Stomach smooth muscle (tissue), 2 donors: ENCODE results near the gene NNT.
"Not testable (repeated sequence)": the region's sequence is repeated elsewhere in the genome, so short reads cannot be mapped to it uniquely, and the experiment has no call there.

ENCODE experiments used
- H3K27ac ChIP-seq: one replicate; pipeline ENCODE4 v1.7.0; 2013; ENCODE audit warnings: mild to moderate bottlenecking, low read length, inconsistent platforms
- H3K27me3 ChIP-seq, 2 donors: one replicate each; pipeline ENCODE4 v1.7.0; 2013; ENCODE audit warnings: low read length in 2 of 2; ENCODE audit not compliant: insufficient read depth in 2 of 2, control insufficient read depth in 1 of 2
- H3K36me3 ChIP-seq, 2 donors: one replicate each; pipeline ENCODE4 v1.7.0; 2013; ENCODE audit warnings: low read length in 2 of 2; ENCODE audit not compliant: control insufficient read depth in 2 of 2, insufficient read depth in 2 of 2
- H3K4me1 ChIP-seq: one replicate; pipeline ENCODE4 v1.7.0; 2013; ENCODE audit warnings: low read length; ENCODE audit not compliant: control insufficient read depth, insufficient read depth
- H3K4me3 ChIP-seq, 2 donors: one replicate each; pipeline ENCODE4 v1.7.0; 2013; ENCODE audit warnings: low read length in 2 of 2
- H3K9ac ChIP-seq, 2 donors: one replicate each; pipeline ENCODE4 v1.7.0; 2013; ENCODE audit warnings: low read length in 2 of 2, mild to moderate bottlenecking in 1 of 2
- H3K9me3 ChIP-seq, 2 donors: one replicate each; pipeline ENCODE4 v1.7.0; 2013; ENCODE audit warnings: low read length in 2 of 2; ENCODE audit not compliant: control insufficient read depth in 2 of 2
- donor health status: healthy.
- donor health status: Pancreatic carcinoma.

The NNT gene

DNA sequence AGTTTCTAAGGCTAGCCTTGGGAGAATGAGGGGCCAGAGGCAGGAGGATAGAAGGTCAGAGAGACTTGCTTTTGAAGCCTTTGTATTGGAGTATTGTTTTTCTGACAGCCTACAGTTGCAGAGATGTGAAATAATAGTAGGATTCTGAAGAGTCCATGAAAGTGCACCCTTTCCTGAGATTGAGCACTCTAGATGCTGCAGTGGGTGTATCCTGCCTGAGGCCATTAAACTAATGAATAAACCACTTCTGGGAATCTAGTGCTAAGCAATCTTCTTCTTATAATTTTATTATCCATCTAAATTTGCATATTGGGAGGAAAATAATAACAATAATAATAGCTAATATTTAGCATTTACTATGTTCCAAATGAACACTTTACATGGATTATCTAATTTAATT is 19.3 kb upstream of the NNT start:
- H3K27me3 ChIP-seq, result no peaks in the 10 kb centered on the region
- no peaks in the 10 kb centered on the region for H3K4me1 ChIP-seq
- H3K36me3 ChIP-seq, result no peaks in the 10 kb centered on the region
- H3K9ac ChIP-seq, result no peak overlapping the region
- no peaks in the 10 kb centered on the region for H3K9me3 ChIP-seq
- no peak overlapping the region for H3K4me3 ChIP-seq
- H3K27ac ChIP-seq, result no peak overlapping the region

GRCh38 chr5:43584166-43584699 is 18.7 kb upstream of the NNT start:
- no peak overlapping the region for H3K27ac ChIP-seq
- no peaks in the 10 kb centered on the region for H3K36me3 ChIP-seq
- H3K4me1 ChIP-seq, result no peaks in the 10 kb centered on the region
- no peak overlapping the region for H3K4me3 ChIP-seq
- H3K27me3 ChIP-seq, result no peaks in the 10 kb centered on the region
- no peaks in the 10 kb centered on the region for H3K9me3 ChIP-seq
- no peak overlapping the region for H3K9ac ChIP-seq

- Histone ChIP-seq H3K4me3 (no peak overlapping the region), H3K9ac (no peak overlapping the region), H3K36me3 (no peaks in the 10 kb centered on the region), H3K27ac (no peak overlapping the region), H3K4me1 (no peaks in the 10 kb centered on the region), H3K9me3 (no peaks in the 10 kb centered on the region), H3K27me3 (no peaks in the 10 kb centered on the region)
These were observed 14.1 kb upstream of the NNT start for GRCh38 chr5:43588842-43589241.

- Histone ChIP-seq H3K4me3 (no peak overlapping the region), H3K36me3 (no peaks in the 10 kb centered on the region), H3K27ac (no peak overlapping the region), H3K27me3 (no peaks in the 10 kb centered on the region), H3K4me1 (no peaks in the 10 kb centered on the region), H3K9ac (no peak overlapping the region), H3K9me3 (no peaks in the 10 kb centered on the region)
These were observed 13.7 kb upstream of the NNT start for GRCh38 chr5:43589310-43589709.

GRCh38 chr5:43590700-43591099 is 12.3 kb upstream of the NNT start:
- no peak overlapping the region for H3K27ac ChIP-seq
- no peak overlapping the region for H3K9ac ChIP-seq
- no peaks in the 10 kb centered on the region for H3K27me3 ChIP-seq
- H3K36me3 ChIP-seq, result no peaks in the 10 kb centered on the region
- no peak overlapping the region for H3K4me3 ChIP-seq
- no peaks in the 10 kb centered on the region for H3K9me3 ChIP-seq
- no peaks in the 10 kb centered on the region for H3K4me1 ChIP-seq

GRCh38 chr5:43592363-43592762 is 10.6 kb upstream of the NNT start:
- no peaks in the 10 kb centered on the region for H3K27me3 ChIP-seq
- H3K9me3 ChIP-seq, result no peaks in the 10 kb centered on the region
- H3K4me3 ChIP-seq, result no peak overlapping the region
- no peaks in the 10 kb centered on the region for H3K36me3 ChIP-seq
- H3K9ac ChIP-seq, result no peak overlapping the region
- no peak overlapping the region for H3K27ac ChIP-seq
- no peaks in the 10 kb centered on the region for H3K4me1 ChIP-seq

DNA sequence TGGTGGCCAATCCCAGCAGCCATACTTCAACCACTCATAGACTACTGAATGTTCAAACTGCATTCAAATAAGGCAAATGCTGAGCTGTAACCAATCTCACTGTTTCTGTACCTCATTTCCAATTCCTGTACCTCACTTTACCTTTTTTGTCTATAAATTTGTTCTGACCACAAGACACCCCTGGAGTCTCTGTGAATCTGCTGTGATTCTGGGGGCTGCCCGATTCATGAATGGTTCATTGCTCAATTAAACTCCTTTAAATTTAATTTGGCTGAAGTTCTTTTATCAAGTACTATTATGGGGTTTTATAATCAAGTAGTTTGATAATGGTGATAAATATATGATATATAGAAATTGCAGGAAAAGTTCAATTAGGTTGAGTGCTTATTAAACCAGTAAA is 4.1 kb upstream of the NNT start:
- H3K9me3 ChIP-seq, H3K4me3 ChIP-seq, H3K27ac ChIP-seq, H3K9ac ChIP-seq, H3K27me3 ChIP-seq, H3K36me3 ChIP-seq: not testable (repeated sequence)
- H3K4me1 ChIP-seq, result peaks cover 13% of the 10 kb centered on the region

- H3K27ac ChIP-seq, result peak overlapping the region; percentile 93
- H3K9ac ChIP-seq, result peak overlapping the region; percentile 86 to 97
- H3K27me3 ChIP-seq, result no peaks in the 10 kb centered on the region
- H3K36me3 ChIP-seq, result no peaks in the 10 kb centered on the region
- H3K4me3 ChIP-seq, result peak overlapping the region; percentile 91 to 97
- H3K4me1 ChIP-seq, result peaks cover 17% of the 10 kb centered on the region
- H3K9me3 ChIP-seq, result no peaks in the 10 kb centered on the region
These were observed 1.3 kb upstream of the NNT start for GRCh38 chr5:43601454-43602260.

DNA sequence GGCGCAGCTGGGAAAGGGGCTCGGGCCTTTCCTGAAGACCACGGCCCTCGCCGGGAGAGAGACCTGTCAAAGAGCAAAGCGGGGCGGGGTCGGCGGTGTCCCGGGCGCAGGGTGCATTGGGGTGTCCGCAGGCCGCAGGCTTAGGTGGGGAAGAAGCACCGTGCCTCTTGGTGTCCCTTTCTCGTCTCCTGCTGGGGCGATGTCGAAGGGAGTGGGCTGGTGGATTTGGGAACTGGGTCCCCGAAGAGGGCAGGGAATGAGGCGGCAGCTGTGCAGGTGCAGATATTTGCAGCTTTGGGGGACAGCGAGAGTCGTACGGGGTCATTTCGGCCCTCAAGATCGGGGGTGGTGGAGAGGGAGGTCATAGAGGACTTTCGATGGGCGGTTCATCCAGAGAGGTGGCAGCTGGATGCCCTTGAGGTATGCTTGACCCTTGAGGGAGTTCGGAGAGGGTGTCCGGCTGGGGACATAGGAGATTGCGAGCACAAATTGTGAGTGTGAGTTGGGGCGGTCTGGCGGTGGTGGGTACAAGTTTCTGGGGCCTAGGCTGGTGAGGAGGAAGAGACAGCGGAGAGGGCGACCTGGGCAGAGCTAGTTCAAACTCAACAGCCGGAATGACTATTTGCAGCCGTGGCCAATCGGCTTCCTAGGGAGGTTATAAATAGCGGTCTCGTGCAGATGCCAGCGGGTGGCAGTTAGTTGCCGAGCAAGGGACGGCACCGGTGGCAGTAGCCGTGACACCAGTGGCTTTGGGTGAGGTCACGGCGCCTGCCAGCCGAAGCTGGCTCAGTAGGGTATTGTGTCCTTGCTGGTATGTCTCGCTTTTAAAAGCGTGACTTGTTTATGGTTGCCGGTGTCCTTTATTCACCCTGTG is 601 bp downstream of the NNT start:
- Histone ChIP-seq H3K27ac (peak overlapping the region; percentile 93), H3K9me3 (no peaks in the 10 kb centered on the region), H3K9ac (peak overlapping the region; percentile 82 to 97), H3K4me1 (peaks cover 17% of the 10 kb centered on the region), H3K27me3 (no peaks in the 10 kb centered on the region), H3K36me3 (no peaks in the 10 kb centered on the region), H3K4me3 (peak overlapping the region; percentile 91 to 97)

- Histone ChIP-seq H3K4me1 (peaks cover 17% of the 10 kb centered on the region), H3K9ac (no peak overlapping the region), H3K4me3 (no peak overlapping the region), H3K36me3 (peaks cover under 1 to 8% of the 10 kb centered on the region in 2 donors), H3K27me3 (no peaks in the 10 kb centered on the region), H3K27ac (no peak overlapping the region), H3K9me3 (no peaks in the 10 kb centered on the region)
These were observed 1.7 kb downstream of the NNT start for GRCh38 chr5:43604699-43605098.
